Measurements from ENCODE around the gene FBXL12. TPM values are rescaled to one million over a fixed set of nuclear protein-coding genes. Genes with fewer than 3 reads are reported as not detected.

FBXL12 gene
- polyA plus RNA-seq, 1 donor from 2014 or later = 31.5 TPM

DNA sequence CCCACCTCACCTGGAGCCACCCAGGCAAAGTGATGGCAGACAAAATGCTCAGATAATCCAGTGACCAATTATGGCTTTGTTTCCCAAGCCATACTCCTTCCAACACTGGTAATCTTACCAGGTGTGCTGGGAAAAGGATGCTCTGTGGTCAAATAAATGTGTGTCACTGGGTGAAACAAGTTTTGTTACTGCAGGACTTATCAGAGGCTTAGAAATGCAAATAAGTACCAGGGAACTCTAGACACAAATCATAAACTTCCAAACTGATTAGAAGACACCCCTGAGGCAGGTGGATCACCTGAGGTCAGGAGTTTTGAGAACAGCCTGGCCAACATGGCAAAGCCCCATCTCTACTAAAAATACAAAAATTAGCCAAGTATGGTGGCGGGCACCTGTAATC, 42.6 kb upstream of the FBXL12 start:
- Histone ChIP-seq H3K27me3 (ENCODE audit: insufficient read depth, low read depth, low read length) (no peaks in the 10 kb centered on the region), H3K4me2 (ENCODE audit: low read length) (no peak overlapping the region), H3K36me3 (ENCODE audit: insufficient read depth, low read length) (no peaks in the 10 kb centered on the region), H3K9me2 (ENCODE audit: insufficient read depth, low read length) (no peaks in the 10 kb centered on the region), H3K9me3 (ENCODE audit: low read length) (no peaks in the 10 kb centered on the region), H3F3A (ENCODE audit: insufficient read depth, low read length, poor library complexity, severe bottlenecking) (no peaks in the 10 kb centered on the region), H3K4me3 (ENCODE audit: low read length) (no peak overlapping the region), H3K27ac (ENCODE audit: low read length) (no peak overlapping the region), H2AFZ (ENCODE audit: low read depth, low read length) (no peak overlapping the region), H4K20me1 (ENCODE audit: insufficient read depth) (no peaks in the 10 kb centered on the region), H3K9ac (ENCODE audit: low read length) (no peak overlapping the region), H3K79me2 (replicated peaks; ENCODE audit: insufficient read depth, low read length) (no peaks in the 10 kb centered on the region)
- no peak for TF ChIP-seq POLR2AphosphoS5 (IDR thresholded peaks at IDR 0.05)
- no peak for TF ChIP-seq EP300 (conservative IDR thresholded peaks at IDR 0.05; ENCODE audit: poor library complexity, severe bottlenecking)
- TF ChIP-seq TAF1 (IDR thresholded peaks at IDR 0.05; ENCODE audit: low read depth) = no peak
- TF ChIP-seq SMC3 (conservative IDR thresholded peaks at IDR 0.05; ENCODE audit: poor library complexity) = no peak
- TF ChIP-seq MXI1 (conservative IDR thresholded peaks at IDR 0.05; ENCODE audit: poor library complexity, severe bottlenecking) = no peak
- TF ChIP-seq EZH2 (IDR thresholded peaks at IDR 0.05; ENCODE audit: borderline replicate concordance, insufficient read depth, low read length, poor library complexity, severe bottlenecking) = no peak
- TF ChIP-seq, protein P1, sequence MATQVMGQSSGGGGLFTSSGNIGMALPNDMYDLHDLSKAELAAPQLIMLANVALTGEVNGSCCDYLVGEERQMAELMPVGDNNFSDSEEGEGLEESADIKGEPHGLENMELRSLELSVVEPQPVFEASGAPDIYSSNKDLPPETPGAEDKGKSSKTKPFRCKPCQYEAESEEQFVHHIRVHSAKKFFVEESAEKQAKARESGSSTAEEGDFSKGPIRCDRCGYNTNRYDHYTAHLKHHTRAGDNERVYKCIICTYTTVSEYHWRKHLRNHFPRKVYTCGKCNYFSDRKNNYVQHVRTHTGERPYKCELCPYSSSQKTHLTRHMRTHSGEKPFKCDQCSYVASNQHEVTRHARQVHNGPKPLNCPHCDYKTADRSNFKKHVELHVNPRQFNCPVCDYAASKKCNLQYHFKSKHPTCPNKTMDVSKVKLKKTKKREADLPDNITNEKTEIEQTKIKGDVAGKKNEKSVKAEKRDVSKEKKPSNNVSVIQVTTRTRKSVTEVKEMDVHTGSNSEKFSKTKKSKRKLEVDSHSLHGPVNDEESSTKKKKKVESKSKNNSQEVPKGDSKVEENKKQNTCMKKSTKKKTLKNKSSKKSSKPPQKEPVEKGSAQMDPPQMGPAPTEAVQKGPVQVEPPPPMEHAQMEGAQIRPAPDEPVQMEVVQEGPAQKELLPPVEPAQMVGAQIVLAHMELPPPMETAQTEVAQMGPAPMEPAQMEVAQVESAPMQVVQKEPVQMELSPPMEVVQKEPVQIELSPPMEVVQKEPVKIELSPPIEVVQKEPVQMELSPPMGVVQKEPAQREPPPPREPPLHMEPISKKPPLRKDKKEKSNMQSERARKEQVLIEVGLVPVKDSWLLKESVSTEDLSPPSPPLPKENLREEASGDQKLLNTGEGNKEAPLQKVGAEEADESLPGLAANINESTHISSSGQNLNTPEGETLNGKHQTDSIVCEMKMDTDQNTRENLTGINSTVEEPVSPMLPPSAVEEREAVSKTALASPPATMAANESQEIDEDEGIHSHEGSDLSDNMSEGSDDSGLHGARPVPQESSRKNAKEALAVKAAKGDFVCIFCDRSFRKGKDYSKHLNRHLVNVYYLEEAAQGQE (IDR thresholded peaks at IDR 0.05; ENCODE audit: borderline replicate concordance) = no peak
- no peak for TF ChIP-seq RAD21 (conservative IDR thresholded peaks at IDR 0.05)
- TF ChIP-seq, protein P2, sequence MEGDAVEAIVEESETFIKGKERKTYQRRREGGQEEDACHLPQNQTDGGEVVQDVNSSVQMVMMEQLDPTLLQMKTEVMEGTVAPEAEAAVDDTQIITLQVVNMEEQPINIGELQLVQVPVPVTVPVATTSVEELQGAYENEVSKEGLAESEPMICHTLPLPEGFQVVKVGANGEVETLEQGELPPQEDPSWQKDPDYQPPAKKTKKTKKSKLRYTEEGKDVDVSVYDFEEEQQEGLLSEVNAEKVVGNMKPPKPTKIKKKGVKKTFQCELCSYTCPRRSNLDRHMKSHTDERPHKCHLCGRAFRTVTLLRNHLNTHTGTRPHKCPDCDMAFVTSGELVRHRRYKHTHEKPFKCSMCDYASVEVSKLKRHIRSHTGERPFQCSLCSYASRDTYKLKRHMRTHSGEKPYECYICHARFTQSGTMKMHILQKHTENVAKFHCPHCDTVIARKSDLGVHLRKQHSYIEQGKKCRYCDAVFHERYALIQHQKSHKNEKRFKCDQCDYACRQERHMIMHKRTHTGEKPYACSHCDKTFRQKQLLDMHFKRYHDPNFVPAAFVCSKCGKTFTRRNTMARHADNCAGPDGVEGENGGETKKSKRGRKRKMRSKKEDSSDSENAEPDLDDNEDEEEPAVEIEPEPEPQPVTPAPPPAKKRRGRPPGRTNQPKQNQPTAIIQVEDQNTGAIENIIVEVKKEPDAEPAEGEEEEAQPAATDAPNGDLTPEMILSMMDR (IDR thresholded peaks at IDR 0.05; ENCODE audit: poor library complexity, severe bottlenecking) = no peak

DNA sequence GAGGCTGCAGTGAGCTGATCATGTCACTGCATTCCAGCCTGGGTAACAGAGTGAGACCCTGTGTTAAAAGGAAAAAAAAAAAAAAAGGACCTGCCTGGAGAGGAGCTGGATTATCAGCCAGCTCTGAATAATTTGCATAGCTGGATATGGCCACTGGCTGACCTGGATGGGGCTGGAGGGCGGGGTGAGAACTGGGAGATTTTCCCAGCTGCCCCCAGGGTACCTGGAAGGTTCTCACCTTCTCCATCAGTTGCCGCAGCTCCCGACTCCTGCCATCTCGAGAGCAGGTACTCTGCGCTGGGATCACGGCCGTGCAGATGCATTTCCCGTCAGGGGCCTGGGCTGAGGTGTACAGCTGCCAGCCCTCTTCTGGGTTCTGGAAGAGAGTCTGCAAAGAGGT, 41.5 kb upstream of the FBXL12 start:
- H3K36me3 ChIP-seq (ENCODE audit: insufficient read depth, low read length) = no peaks in the 10 kb centered on the region
- no peaks in the 10 kb centered on the region for H3K9me3 ChIP-seq (ENCODE audit: low read length)
- no peaks in the 10 kb centered on the region for H3F3A ChIP-seq (ENCODE audit: insufficient read depth, low read length, poor library complexity, severe bottlenecking)
- H2AFZ ChIP-seq (ENCODE audit: low read depth, low read length) = no peak overlapping the region
- no peaks in the 10 kb centered on the region for H3K9me2 ChIP-seq (ENCODE audit: insufficient read depth, low read length)
- no peaks in the 10 kb centered on the region for H3K79me2 ChIP-seq (replicated peaks; ENCODE audit: insufficient read depth, low read length)
- no peak overlapping the region for H3K4me2 ChIP-seq (ENCODE audit: low read length)
- H4K20me1 ChIP-seq (ENCODE audit: insufficient read depth) = no peaks in the 10 kb centered on the region
- TF ChIP-seq EP300 (conservative IDR thresholded peaks at IDR 0.05; ENCODE audit: poor library complexity, severe bottlenecking) = no peak
- no peak for TF ChIP-seq SMC3 (conservative IDR thresholded peaks at IDR 0.05; ENCODE audit: poor library complexity)
- no peak for TF ChIP-seq EZH2 (IDR thresholded peaks at IDR 0.05; ENCODE audit: borderline replicate concordance, insufficient read depth, low read length, poor library complexity, severe bottlenecking)
- TF ChIP-seq, protein P2 (IDR thresholded peaks at IDR 0.05; ENCODE audit: poor library complexity, severe bottlenecking) = no peak
- TF ChIP-seq, protein P1 (IDR thresholded peaks at IDR 0.05; ENCODE audit: borderline replicate concordance) = no peak
- no peak for TF ChIP-seq MXI1 (conservative IDR thresholded peaks at IDR 0.05; ENCODE audit: poor library complexity, severe bottlenecking)
- TF ChIP-seq POLR2AphosphoS5 (IDR thresholded peaks at IDR 0.05) = no peak
- TF ChIP-seq RAD21 (conservative IDR thresholded peaks at IDR 0.05) = no peak
- no peak for TF ChIP-seq TAF1 (IDR thresholded peaks at IDR 0.05; ENCODE audit: low read depth)
- H3K4me3 ChIP-seq (ENCODE audit: low read length) = no peak overlapping the region
- no peak overlapping the region for H3K27ac ChIP-seq (ENCODE audit: low read length)
- no peak overlapping the region for H3K9ac ChIP-seq (ENCODE audit: low read length)
- H3K27me3 ChIP-seq (ENCODE audit: insufficient read depth, low read depth, low read length) = no peaks in the 10 kb centered on the region
